PC-3 (cell line): ENCODE results near the gene PELI2.

Experiments
- EZH2 ChIP-seq: fragments of 300-600 bp; sonication (generic); IDR thresholded peaks from one replicate; pipeline ENCODE4 v1.6.1; 2017; ENCODE audit warnings: antibody characterized with exemption, mild to moderate bottlenecking, low read length; ENCODE audit not compliant: unreplicated experiment
- EZH2phosphoT487 ChIP-seq: fragments of 300-600 bp; sonication (generic); IDR thresholded peaks from 2 replicates; pipeline ENCODE4 v1.6.1; 2018; ENCODE audit warnings: mild to moderate bottlenecking, antibody characterized with exemption, low read length, borderline replicate concordance
- TF ChIP-seq, protein P1 (sequence below): fragments of 300-600 bp; sonication (generic); conservative IDR thresholded peaks from 2 replicates; pipeline ENCODE4 v1.5.1; 2017; ENCODE audit warnings: antibody characterized with exemption, low read depth, mild to moderate bottlenecking, low read length

DNA sequence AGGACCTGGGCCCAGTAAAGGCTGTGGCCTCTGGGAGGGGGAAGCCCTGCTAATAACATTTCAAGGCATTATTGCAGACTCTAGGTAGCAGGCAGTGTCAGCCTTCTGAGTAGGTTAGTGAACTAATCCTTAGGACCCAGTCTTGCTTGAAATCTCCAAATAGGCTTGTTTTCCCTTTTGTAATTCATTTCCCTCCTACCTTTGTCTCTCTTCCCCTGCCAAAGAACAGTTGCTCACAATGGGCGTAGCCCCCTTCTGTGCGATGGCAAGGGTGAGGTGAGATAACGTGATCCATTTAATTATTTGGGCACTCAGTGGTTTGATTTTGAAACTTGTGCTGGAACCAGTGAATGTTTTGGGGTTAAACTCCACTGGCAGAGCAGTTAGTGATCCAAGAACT, 10.9 kb downstream of the PELI2 start:
- TF ChIP-seq, protein P1, sequence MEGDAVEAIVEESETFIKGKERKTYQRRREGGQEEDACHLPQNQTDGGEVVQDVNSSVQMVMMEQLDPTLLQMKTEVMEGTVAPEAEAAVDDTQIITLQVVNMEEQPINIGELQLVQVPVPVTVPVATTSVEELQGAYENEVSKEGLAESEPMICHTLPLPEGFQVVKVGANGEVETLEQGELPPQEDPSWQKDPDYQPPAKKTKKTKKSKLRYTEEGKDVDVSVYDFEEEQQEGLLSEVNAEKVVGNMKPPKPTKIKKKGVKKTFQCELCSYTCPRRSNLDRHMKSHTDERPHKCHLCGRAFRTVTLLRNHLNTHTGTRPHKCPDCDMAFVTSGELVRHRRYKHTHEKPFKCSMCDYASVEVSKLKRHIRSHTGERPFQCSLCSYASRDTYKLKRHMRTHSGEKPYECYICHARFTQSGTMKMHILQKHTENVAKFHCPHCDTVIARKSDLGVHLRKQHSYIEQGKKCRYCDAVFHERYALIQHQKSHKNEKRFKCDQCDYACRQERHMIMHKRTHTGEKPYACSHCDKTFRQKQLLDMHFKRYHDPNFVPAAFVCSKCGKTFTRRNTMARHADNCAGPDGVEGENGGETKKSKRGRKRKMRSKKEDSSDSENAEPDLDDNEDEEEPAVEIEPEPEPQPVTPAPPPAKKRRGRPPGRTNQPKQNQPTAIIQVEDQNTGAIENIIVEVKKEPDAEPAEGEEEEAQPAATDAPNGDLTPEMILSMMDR, result no peak
- TF ChIP-seq EZH2 (no peak), EZH2phosphoT487 (no peak)
